ENCODE measurements around the gene CTDSPL. TPM values are rescaled to one million over a fixed set of nuclear protein-coding genes. Genes with fewer than 3 reads are reported as not detected.

Gene CTDSPL
- total and polyA plus RNA-seq, 2 of the 13 experiments (the other 11 are each of a cell fraction or from before 2014, with no cell fraction given), result 26.1 to 142 TPM

- peak; percentile 17; the same call in 1 of the 2 replicates for TF ChIP-seq ZNF770 (CRISPR knock-in tag; IDR thresholded peaks at IDR 0.05)
- TF ChIP-seq RERE (CRISPR knock-in tag; IDR thresholded peaks at IDR 0.05; ENCODE audit: low read depth), result no peak
- no peak for TF ChIP-seq TERF1 (CRISPR knock-in tag; IDR thresholded peaks at IDR 0.05)
- TF ChIP-seq NFIC (IDR thresholded peaks at IDR 0.05; ENCODE audit: low read length), result peak; percentile 57; the same call in 1 of the 2 replicates
- no peak for TF ChIP-seq SMAD3 (CRISPR knock-in tag; IDR thresholded peaks at IDR 0.05)
- no peak for TF ChIP-seq AGO1 (IDR thresholded peaks at IDR 0.05; ENCODE audit: low read depth, low read length, poor library complexity, severe bottlenecking)
- TF ChIP-seq ZSCAN5A (CRISPR knock-in tag; IDR thresholded peaks at IDR 0.05; ENCODE audit: borderline replicate concordance), result no peak
- no peak for TF ChIP-seq KMT2A (CRISPR knock-in tag; IDR thresholded peaks at IDR 0.05)
- TF ChIP-seq RBAK (CRISPR knock-in tag; IDR thresholded peaks at IDR 0.05), result no peak
- no peak for TF ChIP-seq CHD2 (IDR thresholded peaks at IDR 0.05; ENCODE audit: low read depth, low read length)
- no peak for TF ChIP-seq ZBTB8A (CRISPR knock-in tag; IDR thresholded peaks at IDR 0.05; ENCODE audit: borderline replicate concordance, low read depth)
- TF ChIP-seq ISX (CRISPR knock-in tag; conservative IDR thresholded peaks at IDR 0.05), result no peak
- TF ChIP-seq RNF219 (CRISPR knock-in tag; IDR thresholded peaks at IDR 0.05), result no peak
- TF ChIP-seq NR2F1 (CRISPR knock-in tag; IDR thresholded peaks at IDR 0.05), result no peak
- TF ChIP-seq XBP1 (CRISPR knock-in tag; IDR thresholded peaks at IDR 0.05), result no peak
- peak; percentile 94 for TF ChIP-seq SP5 (CRISPR knock-in tag; IDR thresholded peaks at IDR 0.05; ENCODE audit: borderline replicate concordance, low read depth)
Measured at GRCh38 chr3:37986479-37987314, 125.0 kb downstream of the CTDSPL start (continued).

All from HepG2 (cell line).